ENCODE results near the gene TP53BP2. TPM values are rescaled to one million over a fixed set of nuclear protein-coding genes. Genes with fewer than 3 reads are reported as not detected.

The TP53BP2 gene
- total RNA-seq, 2 donors from 2014 or later: 63.1 to 88.9 TPM

GRCh38 chr1:223829678-223830077 lies 16.1 kb downstream of the TP53BP2 start:
- Histone ChIP-seq H3K4me3 (no peak overlapping the region), H3K27ac (peak overlapping the region; percentile 5 to 29), H3K9me3 (no peaks in the 10 kb centered on the region), H3K27me3 (replicated peaks; ENCODE audit: insufficient read depth) (no peaks in the 10 kb centered on the region), H3K4me1 (ENCODE audit: control insufficient read depth in 1 of 2, low read depth in 2 of 2) (peaks cover 57 to 83% of the 10 kb centered on the region in 2 donors), H3K36me3 (no peaks in the 10 kb centered on the region)
- TF ChIP-seq CTCF (IDR thresholded peaks at IDR 0.05): no peak
- DNase-seq (ENCODE audit: low spot score): no peak
- no peak for ATAC-seq (ENCODE audit: insufficient number of reproducible peaks, low FRiP score, low read depth)

GRCh38 chr1:223828162-223828848 lies 17.4 kb downstream of the TP53BP2 start:
- H3K36me3 ChIP-seq: no peaks in the 10 kb centered on the region
- no peak for DNase-seq (ENCODE audit: low spot score)
- no peak for TF ChIP-seq CTCF (IDR thresholded peaks at IDR 0.05)
- no peak overlapping the region for H3K27ac ChIP-seq
- ATAC-seq (ENCODE audit: insufficient number of reproducible peaks, low FRiP score, low read depth): no peak
- H3K4me3 ChIP-seq: no peak overlapping the region
- no peaks in the 10 kb centered on the region for H3K27me3 ChIP-seq (replicated peaks; ENCODE audit: insufficient read depth)
- H3K9me3 ChIP-seq: no peaks in the 10 kb centered on the region
- H3K4me1 ChIP-seq (ENCODE audit: control insufficient read depth in 1 of 2, low read depth in 2 of 2): peaks cover 44 to 82% of the 10 kb centered on the region in 2 donors

GRCh38 chr1:223827193-223827663 lies 18.5 kb downstream of the TP53BP2 start:
- DNase-seq (ENCODE audit: low spot score) (no peak), ATAC-seq (ENCODE audit: insufficient number of reproducible peaks, low FRiP score, low read depth) (peak; percentile 11)
- H3K4me3 ChIP-seq: no peak overlapping the region
- H3K4me1 ChIP-seq (ENCODE audit: control insufficient read depth in 1 of 2, low read depth in 2 of 2): peaks cover 35 to 82% of the 10 kb centered on the region in 2 donors
- TF ChIP-seq CTCF (IDR thresholded peaks at IDR 0.05): no peak
- no peaks in the 10 kb centered on the region for H3K27me3 ChIP-seq (replicated peaks; ENCODE audit: insufficient read depth)
- H3K27ac ChIP-seq: peak overlapping the region in 1 of 2 donors; percentile 23
- no peaks in the 10 kb centered on the region for H3K36me3 ChIP-seq
- H3K9me3 ChIP-seq: no peaks in the 10 kb centered on the region

GRCh38 chr1:223825767-223826748 lies 19.7 kb downstream of the TP53BP2 start:
- no peak overlapping the region for H3K27ac ChIP-seq
- ATAC-seq (ENCODE audit: insufficient number of reproducible peaks, low FRiP score, low read depth) (no peak), DNase-seq (ENCODE audit: low spot score) (no peak)
- H3K36me3 ChIP-seq: no peaks in the 10 kb centered on the region
- TF ChIP-seq CTCF (IDR thresholded peaks at IDR 0.05): no peak
- H3K4me1 ChIP-seq (ENCODE audit: control insufficient read depth in 1 of 2, low read depth in 2 of 2): peaks cover 28 to 83% of the 10 kb centered on the region in 2 donors
- H3K27me3 ChIP-seq (replicated peaks; ENCODE audit: insufficient read depth): no peaks in the 10 kb centered on the region
- H3K4me3 ChIP-seq: peak overlapping the region; percentile 26
- H3K9me3 ChIP-seq: no peaks in the 10 kb centered on the region

- no peak for TF ChIP-seq CTCF (IDR thresholded peaks at IDR 0.05)
- DNase-seq (ENCODE audit: low spot score): no peak
- no peak overlapping the region for H3K27ac ChIP-seq
- no peak for ATAC-seq (ENCODE audit: insufficient number of reproducible peaks, low FRiP score, low read depth)
- H3K4me1 ChIP-seq (ENCODE audit: control insufficient read depth in 1 of 2, low read depth in 2 of 2): peaks cover 38 to 86% of the 10 kb centered on the region in 2 donors
- no peaks in the 10 kb centered on the region for H3K27me3 ChIP-seq (replicated peaks; ENCODE audit: insufficient read depth)
- no peak overlapping the region for H3K4me3 ChIP-seq
- no peaks in the 10 kb centered on the region for H3K9me3 ChIP-seq
- H3K36me3 ChIP-seq: no peaks in the 10 kb centered on the region
Measured at GRCh38 chr1:223824712-223825111, 21.0 kb downstream of the TP53BP2 start.

Measured in thoracic aorta (tissue), 2 donors.